ENCODE measurements around the gene TRIM4.
"Not testable (repeated sequence)": the region's sequence is repeated elsewhere in the genome, so short reads cannot be mapped to it uniquely, and the experiment has no call there.

Gene TRIM4, protein sequence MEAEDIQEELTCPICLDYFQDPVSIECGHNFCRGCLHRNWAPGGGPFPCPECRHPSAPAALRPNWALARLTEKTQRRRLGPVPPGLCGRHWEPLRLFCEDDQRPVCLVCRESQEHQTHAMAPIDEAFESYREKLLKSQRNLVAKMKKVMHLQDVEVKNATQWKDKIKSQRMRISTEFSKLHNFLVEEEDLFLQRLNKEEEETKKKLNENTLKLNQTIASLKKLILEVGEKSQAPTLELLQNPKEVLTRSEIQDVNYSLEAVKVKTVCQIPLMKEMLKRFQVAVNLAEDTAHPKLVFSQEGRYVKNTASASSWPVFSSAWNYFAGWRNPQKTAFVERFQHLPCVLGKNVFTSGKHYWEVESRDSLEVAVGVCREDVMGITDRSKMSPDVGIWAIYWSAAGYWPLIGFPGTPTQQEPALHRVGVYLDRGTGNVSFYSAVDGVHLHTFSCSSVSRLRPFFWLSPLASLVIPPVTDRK

DNA sequence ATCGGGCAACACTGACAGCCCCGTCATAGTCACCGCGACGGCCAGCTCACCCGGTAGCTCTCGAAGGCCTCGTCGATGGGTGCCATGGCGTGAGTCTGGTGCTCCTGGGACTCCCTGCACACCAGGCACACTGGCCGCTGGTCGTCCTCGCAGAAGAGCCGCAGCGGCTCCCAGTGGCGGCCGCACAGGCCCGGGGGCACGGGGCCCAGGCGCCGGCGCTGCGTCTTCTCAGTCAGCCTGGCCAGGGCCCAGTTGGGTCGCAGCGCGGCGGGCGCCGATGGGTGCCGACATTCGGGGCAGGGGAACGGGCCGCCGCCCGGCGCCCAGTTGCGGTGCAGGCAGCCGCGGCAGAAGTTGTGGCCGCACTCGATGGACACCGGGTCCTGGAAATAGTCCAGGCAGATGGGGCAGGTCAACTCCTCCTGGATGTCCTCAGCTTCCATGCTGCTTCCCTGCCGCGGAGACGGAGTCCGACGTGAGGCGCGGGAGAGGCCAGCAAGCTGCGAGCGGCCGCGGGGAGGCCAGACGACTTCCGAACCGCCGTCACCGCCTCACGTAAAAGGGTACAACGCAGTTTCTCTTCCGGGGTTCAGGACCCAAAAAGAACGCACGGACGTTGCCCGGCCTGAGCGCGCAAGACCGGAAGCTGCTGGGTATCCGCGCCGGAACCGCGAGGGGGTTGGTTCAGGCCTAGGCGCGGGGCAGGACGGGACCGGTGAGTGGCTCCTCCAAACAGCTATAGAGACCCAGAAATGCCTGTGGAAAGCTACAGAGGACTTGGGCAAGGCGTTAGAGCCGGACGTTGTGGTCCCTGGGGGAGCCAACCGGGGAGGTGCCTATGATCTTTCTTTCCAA is at the start of gene TRIM4:
Gene TRIM4 (minus strand): TSS at position 572 of the 855 bp plus-strand sequence. CDS start 129 bp downstream, at position 443.
- peaks cover 49% of the 10 kb centered on the region for H4K20me1 ChIP-seq
- no peak for TF ChIP-seq Cebpa-rat (IDR thresholded peaks at IDR 0.05)
- H3K4me3 ChIP-seq = peak within 1 kb of the TSS; percentile 93
- no peaks in the 10 kb centered on the region for H3K27me3 ChIP-seq
- H3K4me1 ChIP-seq = peaks cover 38% of the 10 kb centered on the region
- H3K9ac ChIP-seq = peak within 1 kb of the TSS; percentile 95
- peak within 1 kb of the TSS; percentile 92 for H3K27ac ChIP-seq
- H3K9me3 ChIP-seq = no peaks in the 10 kb centered on the region
- peak within 1 kb of the TSS; percentile 80 for H3K4me2 ChIP-seq
- H3K36me3 ChIP-seq = peaks cover 41% of the 10 kb centered on the region

DNA sequence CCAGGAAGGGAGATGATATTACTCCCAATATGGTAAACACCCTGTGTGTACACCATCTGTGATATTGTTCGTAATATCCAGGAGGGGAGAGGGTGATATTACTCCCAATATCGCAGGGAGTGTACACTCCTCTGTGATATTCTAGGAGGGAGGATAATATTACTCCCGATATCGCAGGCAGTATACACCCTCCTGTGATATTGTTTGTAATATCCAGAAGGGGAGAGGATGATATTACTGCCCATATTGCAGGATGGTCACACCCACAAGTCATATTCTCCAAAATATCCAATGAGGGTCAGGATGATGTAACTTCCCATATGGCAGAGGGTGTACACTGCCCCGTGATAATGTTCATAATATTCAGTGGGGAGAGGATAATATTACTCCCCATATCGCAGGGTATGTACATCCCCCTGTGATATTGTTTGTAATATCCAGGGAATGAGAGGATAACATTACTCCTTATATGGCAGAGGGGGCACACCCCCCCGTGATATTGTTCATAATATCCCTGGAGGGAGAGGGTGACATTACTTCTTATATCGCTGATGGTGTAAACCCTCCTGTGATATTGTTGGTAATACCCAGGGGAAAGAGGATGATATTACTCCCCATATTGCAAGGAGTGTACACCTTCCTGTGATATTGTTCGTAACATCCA is 39.4 kb upstream of the TRIM4 start:
- no peaks in the 10 kb centered on the region for H3K36me3 ChIP-seq
- no peak overlapping the region for H3K4me2 ChIP-seq
- no peaks in the 10 kb centered on the region for H3K27me3 ChIP-seq
- H3K4me3 ChIP-seq = no peak overlapping the region
- H4K20me1 ChIP-seq = no peaks in the 10 kb centered on the region
- no peaks in the 10 kb centered on the region for H3K4me1 ChIP-seq
- H3K27ac ChIP-seq = no peak overlapping the region
- no peak for TF ChIP-seq Cebpa-rat (IDR thresholded peaks at IDR 0.05)
- no peak overlapping the region for H3K9ac ChIP-seq
- H3K9me3 ChIP-seq = no peaks in the 10 kb centered on the region

DNA sequence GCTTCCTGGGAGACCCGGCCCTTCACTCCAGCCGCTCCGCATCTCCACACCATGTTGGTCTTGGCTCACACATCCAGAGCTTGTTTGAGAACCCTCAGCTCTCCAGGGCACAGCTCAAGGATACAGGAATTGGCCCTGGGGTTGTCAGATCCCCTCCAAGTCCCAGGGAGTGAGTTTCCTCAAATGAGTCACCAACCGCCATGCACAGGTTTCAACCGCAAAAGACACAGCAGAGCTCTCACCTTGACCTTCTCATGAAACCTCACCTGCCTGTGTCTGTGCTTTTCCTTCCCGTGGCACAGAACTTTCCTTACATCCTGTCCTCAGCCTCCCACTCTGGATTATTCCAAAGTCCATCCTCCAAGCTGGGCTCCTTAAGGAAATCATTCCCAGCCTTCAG is 35.9 kb upstream of the TRIM4 start:
- no peak for TF ChIP-seq Cebpa-rat (IDR thresholded peaks at IDR 0.05)

DNA sequence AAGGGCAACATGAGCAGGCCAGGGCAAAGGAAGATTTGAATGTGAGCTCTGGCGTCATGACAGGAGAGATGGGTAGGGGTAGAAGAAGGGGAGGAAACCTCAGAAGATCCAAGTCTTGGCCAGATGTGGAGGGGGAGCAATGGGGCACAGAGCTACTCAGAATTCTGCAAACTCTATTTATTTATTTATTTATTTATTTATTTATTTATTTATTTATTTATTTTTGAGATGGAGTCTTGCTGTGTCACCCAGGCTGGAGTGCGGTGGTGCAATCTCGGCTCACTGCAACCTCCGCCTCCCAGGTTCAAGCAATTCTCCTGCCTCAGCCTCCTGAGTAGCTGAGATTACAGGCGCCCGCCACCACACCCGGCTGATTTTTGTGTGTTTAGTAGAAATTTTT is 35.3 kb upstream of the TRIM4 start:
- H4K20me1 ChIP-seq, H3K36me3 ChIP-seq, H3K4me3 ChIP-seq, H3K27ac ChIP-seq, H3K27me3 ChIP-seq, H3K4me2 ChIP-seq, H3K4me1 ChIP-seq, H3K9ac ChIP-seq: not testable (repeated sequence)
- peaks cover 23% of the 10 kb centered on the region for H3K9me3 ChIP-seq

More for the DNA sequence above, 35.9 kb upstream of the TRIM4 start:
- H3K36me3 ChIP-seq = no peaks in the 10 kb centered on the region
- no peaks in the 10 kb centered on the region for H3K4me1 ChIP-seq
- H3K9me3 ChIP-seq = peaks cover 17% of the 10 kb centered on the region
- no peaks in the 10 kb centered on the region for H3K27me3 ChIP-seq
- H3K4me3 ChIP-seq = no peak overlapping the region
- H3K9ac ChIP-seq = no peak overlapping the region
- no peak overlapping the region for H3K4me2 ChIP-seq
- H3K27ac ChIP-seq = no peak overlapping the region
- H4K20me1 ChIP-seq = no peaks in the 10 kb centered on the region

DNA sequence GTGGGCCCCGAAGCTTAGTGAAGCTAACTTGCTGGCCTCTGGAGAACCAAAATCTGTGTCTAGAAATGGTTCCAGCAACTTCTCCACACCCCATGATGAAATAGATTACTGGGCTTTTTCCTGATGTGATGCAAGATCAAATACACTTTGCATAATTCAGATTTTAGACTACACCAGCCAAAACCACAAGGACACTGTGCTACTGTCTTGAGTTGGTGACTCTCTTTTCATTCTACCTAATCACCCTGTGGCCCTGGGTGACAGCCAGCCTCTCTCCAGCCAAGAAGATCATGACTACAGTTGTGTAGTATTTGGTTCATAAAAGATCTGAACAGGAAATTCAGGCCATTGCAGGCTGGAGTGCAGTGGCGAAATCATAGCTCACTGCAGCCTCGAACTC is 34.3 kb upstream of the TRIM4 start:
- no peak overlapping the region for H3K4me2 ChIP-seq
- no peaks in the 10 kb centered on the region for H3K4me1 ChIP-seq
- no peak overlapping the region for H3K4me3 ChIP-seq
- H3K9ac ChIP-seq = no peak overlapping the region
- no peaks in the 10 kb centered on the region for H4K20me1 ChIP-seq
- peaks cover 25% of the 10 kb centered on the region for H3K9me3 ChIP-seq
- no peak for TF ChIP-seq Cebpa-rat (IDR thresholded peaks at IDR 0.05)
- no peak overlapping the region for H3K27ac ChIP-seq
- H3K27me3 ChIP-seq = no peaks in the 10 kb centered on the region
- no peaks in the 10 kb centered on the region for H3K36me3 ChIP-seq

DNA sequence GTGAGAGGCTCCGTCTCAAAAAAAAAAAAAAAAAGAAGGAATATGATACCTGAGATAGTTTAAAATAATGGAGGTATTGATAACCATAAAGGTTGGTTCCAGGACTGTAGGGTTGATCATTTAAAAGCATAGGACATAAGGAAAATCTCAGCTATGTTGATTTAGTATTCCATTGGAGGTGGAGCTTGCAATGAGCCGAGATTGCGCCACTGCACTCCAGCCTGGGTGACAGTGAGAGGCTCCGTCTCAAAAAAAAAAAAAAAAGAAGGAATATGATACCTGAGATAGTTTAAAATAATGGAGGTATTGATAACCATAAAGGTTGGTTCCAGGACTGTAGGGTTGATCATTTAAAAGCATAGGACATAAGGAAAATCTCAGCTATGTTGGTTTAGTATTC is 33.3 kb upstream of the TRIM4 start:
- H3K4me3 ChIP-seq, H3K27ac ChIP-seq, H3K9ac ChIP-seq, H4K20me1 ChIP-seq, H3K27me3 ChIP-seq, H3K4me1 ChIP-seq, H3K4me2 ChIP-seq, H3K36me3 ChIP-seq: not testable (repeated sequence)
- peaks cover 25% of the 10 kb centered on the region for H3K9me3 ChIP-seq

DNA sequence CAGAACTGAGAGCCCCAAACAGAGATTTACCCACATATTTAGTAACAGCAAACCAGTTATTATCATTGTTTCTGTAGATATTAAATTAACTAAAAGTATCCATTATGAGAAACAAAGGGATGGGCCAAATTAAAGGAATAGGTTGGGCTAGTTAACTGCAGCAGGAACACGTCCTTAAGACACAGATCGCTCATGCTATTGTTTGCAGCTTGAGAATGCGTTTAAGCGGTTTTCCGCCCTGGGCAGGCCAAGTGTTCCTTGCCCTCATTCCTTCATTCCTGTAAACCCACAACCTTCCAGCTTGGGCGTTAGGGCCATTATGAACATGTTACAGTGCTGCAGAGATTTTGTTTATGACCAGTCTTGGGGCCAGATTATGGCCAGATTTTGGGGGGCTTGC is 31.5 kb upstream of the TRIM4 start:
- not testable (repeated sequence) for H3K27me3 ChIP-seq, H3K9ac ChIP-seq, H3K4me3 ChIP-seq, H3K4me2 ChIP-seq, H3K4me1 ChIP-seq, H3K36me3 ChIP-seq, H4K20me1 ChIP-seq, H3K27ac ChIP-seq
- H3K9me3 ChIP-seq = peaks cover 25% of the 10 kb centered on the region

DNA sequence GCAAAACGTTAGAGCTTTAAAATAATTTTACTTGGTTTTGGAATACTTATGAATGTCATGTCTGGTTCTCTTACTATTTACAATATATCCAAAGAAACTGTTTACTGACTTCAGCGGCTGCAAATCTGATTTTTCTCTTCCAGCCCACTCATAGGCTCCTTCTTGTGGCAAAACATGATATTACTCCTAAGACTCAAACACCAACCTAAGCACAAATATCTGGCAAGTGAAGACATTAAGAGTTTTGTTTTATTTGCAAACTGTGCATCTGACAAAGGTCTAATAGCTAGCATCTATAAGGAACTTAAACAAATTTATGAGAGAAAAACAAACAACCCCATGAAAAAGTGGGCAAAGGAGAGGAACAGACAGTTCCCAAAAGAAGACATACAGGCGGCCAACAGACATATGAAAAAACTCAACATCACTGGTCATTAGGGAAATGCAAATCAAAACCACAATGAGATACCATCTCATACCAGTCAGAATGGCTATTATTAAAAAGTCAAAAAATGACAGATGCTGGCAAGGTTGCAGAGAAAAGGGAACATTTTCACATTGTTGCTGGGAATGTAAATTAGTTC is 30.4 kb upstream of the TRIM4 start:
- Histone ChIP-seq H3K9me3 (peaks cover 25% of the 10 kb centered on the region), H3K4me1 (no peaks in the 10 kb centered on the region), H3K4me2 (no peak overlapping the region), H3K4me3 (no peak overlapping the region), H4K20me1 (no peaks in the 10 kb centered on the region), H3K27me3 (no peaks in the 10 kb centered on the region), H3K9ac (no peak overlapping the region), H3K36me3 (no peaks in the 10 kb centered on the region), H3K27ac (no peak overlapping the region)
- no peak for TF ChIP-seq Cebpa-rat (IDR thresholded peaks at IDR 0.05)

DNA sequence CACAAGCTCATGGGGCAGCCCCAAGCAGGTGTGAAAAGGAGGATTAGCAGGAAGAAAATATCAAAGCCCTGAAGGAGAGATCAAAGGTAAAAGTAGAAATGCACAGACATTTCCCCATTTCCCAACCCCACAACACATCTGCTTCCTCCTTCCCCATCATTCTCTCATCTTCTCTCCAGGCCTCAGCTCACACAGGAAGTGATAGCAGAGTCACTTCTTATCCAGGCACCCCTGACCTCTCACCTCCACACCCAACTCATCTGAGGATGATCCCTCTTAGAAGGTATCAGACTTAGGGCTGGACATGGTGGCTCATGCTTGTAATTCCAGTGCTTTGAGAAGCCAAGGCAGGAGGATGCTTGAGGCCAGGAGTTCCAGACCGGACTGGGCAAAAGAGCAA is 28.3 kb upstream of the TRIM4 start:
- H3K27me3 ChIP-seq = no peaks in the 10 kb centered on the region
- H4K20me1 ChIP-seq = no peaks in the 10 kb centered on the region
- H3K4me3 ChIP-seq = no peak overlapping the region
- no peak overlapping the region for H3K27ac ChIP-seq
- no peaks in the 10 kb centered on the region for H3K36me3 ChIP-seq
- no peak for TF ChIP-seq Cebpa-rat (IDR thresholded peaks at IDR 0.05)
- H3K4me2 ChIP-seq = no peak overlapping the region
- H3K9ac ChIP-seq = no peak overlapping the region
- peaks cover 25% of the 10 kb centered on the region for H3K9me3 ChIP-seq
- peaks cover 11% of the 10 kb centered on the region for H3K4me1 ChIP-seq
